ENCODE results near the gene NSUN7.

Gene NSUN7

DNA sequence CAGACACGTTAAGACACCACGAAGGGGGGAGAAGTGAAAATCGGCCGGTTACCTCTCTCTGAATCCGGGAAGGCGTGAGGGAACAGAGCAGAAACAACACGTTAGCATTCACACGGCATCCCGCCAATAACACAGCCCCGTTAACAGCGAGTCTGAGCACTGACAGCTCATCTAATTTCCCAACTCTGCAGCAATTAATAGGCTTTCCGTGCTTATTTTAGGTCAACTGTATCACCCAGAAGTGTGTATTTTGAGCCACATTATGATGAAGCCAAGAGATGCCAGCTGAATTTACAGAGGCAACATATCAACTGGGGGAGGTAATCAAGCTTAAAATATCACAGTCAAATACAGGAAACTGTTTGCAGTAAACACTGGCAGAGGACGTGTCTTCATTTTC is 92.6 kb downstream of the NSUN7 start:
- no peak for DNase-seq (ENCODE audit: low read depth, low spot score)
- no peak for TF ChIP-seq CTCF (IDR thresholded peaks at IDR 0.05; ENCODE audit: low read depth, low read length)
- H3K4me3 ChIP-seq (ENCODE audit: low read depth, low read length): no peak overlapping the region
- in situ Hi-C loops (cut with HindIII; ENCODE audit: low sequenced_read_pairs): no loop called here

- TF ChIP-seq CTCF (IDR thresholded peaks at IDR 0.05; ENCODE audit: low read depth, low read length): no peak
- in situ Hi-C loops (cut with HindIII; ENCODE audit: low sequenced_read_pairs): no loop called here
- no peak for DNase-seq (ENCODE audit: low read depth, low spot score)
- no peak overlapping the region for H3K4me3 ChIP-seq (ENCODE audit: low read depth, low read length)
Observed at GRCh38 chr4:40842725-40843423, 93.1 kb downstream of the NSUN7 start.

DNA sequence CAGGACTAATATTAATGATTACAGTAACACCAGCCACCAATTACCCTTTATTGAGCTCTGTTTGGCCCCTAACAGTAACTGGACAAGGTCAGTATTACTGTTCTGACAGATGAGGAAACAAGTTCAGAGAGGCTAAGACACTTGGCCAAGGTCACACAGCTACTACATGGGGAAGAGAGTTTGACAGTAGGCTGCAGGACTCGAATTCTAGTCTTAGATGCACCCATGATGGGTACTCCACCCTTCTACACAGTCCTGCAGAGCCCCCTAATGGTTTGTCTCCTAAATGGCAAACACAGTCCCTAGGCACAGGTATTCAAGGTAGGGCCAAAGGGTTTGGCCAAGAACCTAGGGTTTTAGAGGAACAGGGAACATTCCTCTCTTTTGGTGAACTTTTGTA is 93.9 kb downstream of the NSUN7 start:
- no peak overlapping the region for H3K4me3 ChIP-seq (ENCODE audit: low read depth, low read length)
- in situ Hi-C loops (cut with HindIII; ENCODE audit: low sequenced_read_pairs): no loop called here
- no peak for DNase-seq (ENCODE audit: low read depth, low spot score)
- TF ChIP-seq CTCF (IDR thresholded peaks at IDR 0.05; ENCODE audit: low read depth, low read length): peak; percentile 10

DNA sequence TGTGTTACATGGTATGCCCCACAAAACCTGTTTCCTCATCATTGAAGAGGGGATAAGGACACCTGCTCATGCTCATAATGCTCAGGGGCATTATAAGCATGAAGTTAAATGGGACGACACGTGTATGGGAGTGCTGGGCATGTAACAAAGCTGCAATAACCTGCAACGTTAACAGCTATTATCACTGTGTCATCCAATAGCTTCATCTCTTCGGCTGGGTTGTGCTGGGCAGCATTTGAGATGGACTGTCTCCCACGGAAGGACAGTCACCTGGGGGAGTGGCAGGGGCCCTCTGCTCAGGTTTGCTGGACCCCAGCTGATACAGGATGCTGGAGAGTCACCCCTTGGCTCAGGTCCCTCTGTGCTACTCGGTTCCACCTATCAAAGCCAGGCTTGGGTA is 94.5 kb downstream of the NSUN7 start:
- no peak for TF ChIP-seq CTCF (IDR thresholded peaks at IDR 0.05; ENCODE audit: low read depth, low read length)
- DNase-seq (ENCODE audit: low read depth, low spot score): no peak
- H3K4me3 ChIP-seq (ENCODE audit: low read depth, low read length): no peak overlapping the region
- in situ Hi-C loops (cut with HindIII; ENCODE audit: low sequenced_read_pairs): no loop called here

DNA sequence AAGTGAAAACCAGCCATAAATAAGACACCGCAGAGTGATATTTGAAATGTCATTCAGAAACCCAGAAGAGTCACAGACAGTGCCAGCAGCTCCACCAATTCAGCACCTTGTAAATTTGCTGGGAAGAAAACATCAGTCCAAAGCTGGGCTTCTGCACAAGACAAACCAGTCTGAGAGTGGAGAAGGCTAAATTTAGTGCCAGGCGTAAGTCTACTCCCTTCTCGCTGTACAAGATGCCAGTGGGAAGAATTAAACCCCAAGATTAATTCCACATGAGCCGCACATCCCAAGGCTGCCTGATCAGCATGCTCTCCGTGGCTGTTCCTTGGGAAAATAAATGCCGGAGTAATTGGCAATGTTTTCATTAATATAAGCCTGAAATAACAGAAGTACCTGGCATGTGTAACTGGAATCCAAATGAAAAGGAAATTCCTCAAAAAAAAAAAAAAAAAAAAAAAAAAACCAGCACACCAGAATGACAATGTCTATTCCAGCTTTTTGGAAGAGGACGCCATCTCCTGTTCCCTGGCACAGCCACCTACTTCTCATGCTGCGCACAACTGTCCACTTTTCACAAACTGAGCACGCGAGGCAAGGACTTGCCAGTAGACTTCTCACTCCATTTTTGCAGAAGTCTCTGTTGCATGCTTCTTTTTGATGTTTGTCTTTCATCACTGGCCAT is 95.5 kb downstream of the NSUN7 start:
- TF ChIP-seq CTCF (IDR thresholded peaks at IDR 0.05; ENCODE audit: low read depth, low read length): no peak
- in situ Hi-C loops (cut with HindIII; ENCODE audit: low sequenced_read_pairs): no loop called here
- no peak overlapping the region for H3K4me3 ChIP-seq (ENCODE audit: low read depth, low read length)
- no peak for DNase-seq (ENCODE audit: low read depth, low spot score)

DNA sequence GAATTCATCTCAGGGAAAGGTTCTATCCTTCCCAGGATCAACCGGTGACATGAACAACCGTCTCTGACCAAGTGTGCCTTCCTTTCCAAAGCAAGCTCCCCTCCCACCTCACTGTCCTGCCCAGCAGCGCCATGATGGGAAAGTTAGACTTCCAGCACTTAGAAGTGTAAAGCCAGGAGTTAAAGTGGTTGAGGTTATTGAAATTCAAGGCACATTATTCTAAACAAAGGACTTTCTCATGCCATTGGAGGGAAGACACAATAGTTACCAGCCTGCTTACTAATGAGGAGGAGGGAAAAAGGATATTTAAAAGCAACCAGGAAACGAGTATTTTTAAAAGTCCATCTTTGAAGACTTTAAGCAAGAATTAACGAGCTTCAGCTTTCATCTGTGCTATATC is 96.8 kb downstream of the NSUN7 start:
- H3K4me3 ChIP-seq (ENCODE audit: low read depth, low read length): no peak overlapping the region
- in situ Hi-C loops (cut with HindIII; ENCODE audit: low sequenced_read_pairs): no loop called here
- TF ChIP-seq CTCF (IDR thresholded peaks at IDR 0.05; ENCODE audit: low read depth, low read length): no peak
- no peak for DNase-seq (ENCODE audit: low read depth, low spot score)

Measured in astrocyte of the spinal cord (primary cell).